HL-60 (cell line): Measurements from ENCODE around the gene THSD7A.

Experiments used
- DNase-seq, 2 experiments: peaks; one replicate each; pipeline ENCODE4 v3.0.0-alpha.2; 2010 to 2020; ENCODE audit warnings: low read depth in 1 of 2, low spot score in 1 of 2
- H3K27ac ChIP-seq: fragments of 250-450 bp; sonication (Bioruptor Pico); replicated peaks from 2 replicates; pipeline ENCODE4 v1.5.1; 2020; ENCODE audit warnings: mild to moderate bottlenecking, moderate library complexity
- H3K27me3 ChIP-seq: fragments of 250-450 bp; sonication (Bioruptor Pico); 2 replicates; pipeline ENCODE4 v1.5.1; 2021; ENCODE audit warnings: mild to moderate bottlenecking, moderate library complexity; ENCODE audit not compliant: insufficient read depth, poor library complexity, severe bottlenecking
- H3K4me3 ChIP-seq: replicated peaks from 2 replicates; pipeline ENCODE4 v1.5.1; 2011; ENCODE audit warnings: mild to moderate bottlenecking, control low read depth, low read length; ENCODE audit not compliant: insufficient read depth
- CTCF ChIP-seq: IDR thresholded peaks from one replicate; pipeline ENCODE4 v1.5.1; 2011; ENCODE audit warnings: low read length, control low read depth, inconsistent platforms; ENCODE audit not compliant: insufficient read depth
- GABPA ChIP-seq: IDR thresholded peaks from 2 replicates; pipeline ENCODE4 v1.6.1; 2012; ENCODE audit warnings: low read depth
- POLR2AphosphoS5 ChIP-seq: IDR thresholded peaks from 2 replicates; pipeline ENCODE4 v1.6.1; 2012; ENCODE audit warnings: low read depth
- REST ChIP-seq: IDR thresholded peaks from 2 replicates; pipeline ENCODE4 v1.6.1; 2012; ENCODE audit warnings: low read depth; ENCODE audit not compliant: insufficient replicate concordance
- SPI1 ChIP-seq: IDR thresholded peaks from 2 replicates; pipeline ENCODE4 v1.6.1; 2012; ENCODE audit warnings: low read depth, mild to moderate bottlenecking, borderline replicate concordance

Gene THSD7A

GRCh38 chr7:11702938-11703337 lies 129.1 kb downstream of the THSD7A start:
- Histone ChIP-seq H3K27me3 (no peaks in the 10 kb centered on the region), H3K27ac (no peak overlapping the region)
- DNase-seq = peak in 1 of 2 experiments; percentile 14

DNA sequence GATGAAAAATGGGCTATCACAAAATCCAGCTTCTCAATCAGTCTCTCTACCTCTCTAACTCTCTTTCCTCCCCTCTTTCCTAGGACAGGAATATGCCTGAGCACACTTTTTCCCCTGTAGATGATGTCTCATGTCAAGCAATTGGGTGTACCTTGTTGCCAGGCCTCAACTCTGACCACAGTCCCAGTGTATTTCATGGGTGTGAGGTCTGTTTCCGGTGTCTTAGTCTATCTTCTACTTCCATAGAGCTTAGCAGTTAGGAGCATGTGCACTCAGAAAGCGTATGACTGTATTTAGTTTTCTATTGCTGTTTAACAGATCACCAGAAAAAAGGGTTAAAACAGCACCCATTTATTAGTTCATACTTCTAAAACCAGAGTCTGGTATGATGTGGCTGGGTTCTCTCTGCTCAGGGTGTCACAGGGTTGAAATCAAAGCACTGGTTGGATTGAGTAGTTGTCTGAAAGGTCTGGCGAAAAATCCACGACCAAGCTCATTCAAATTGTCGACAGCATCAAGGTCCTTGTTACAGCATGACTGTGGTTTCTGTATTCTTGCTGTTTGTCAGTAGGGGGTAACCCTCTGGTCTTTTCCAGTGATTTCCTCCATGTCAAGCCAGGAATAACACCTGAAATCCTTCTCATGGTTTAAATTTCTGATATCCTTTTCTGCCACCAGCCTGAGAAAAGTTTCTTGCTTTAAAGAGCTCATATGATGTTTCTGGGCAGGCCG lies 130.0 kb downstream of the THSD7A start:
- H3K27me3 ChIP-seq = no peaks in the 10 kb centered on the region
- no peak overlapping the region for H3K4me3 ChIP-seq
- no peak for DNase-seq
- TF ChIP-seq SPI1 (no peak), CTCF (no peak), POLR2AphosphoS5 (no peak), GABPA (no peak), REST (no peak)
- H3K27ac ChIP-seq = no peak overlapping the region

More at GRCh38 chr7:11702938-11703337, 129.1 kb downstream of the THSD7A start:
- H3K4me3 ChIP-seq = no peak overlapping the region
- no peak for TF ChIP-seq SPI1
- no peak for TF ChIP-seq CTCF
- no peak for TF ChIP-seq REST
- TF ChIP-seq POLR2AphosphoS5 = no peak
- no peak for TF ChIP-seq GABPA

DNA sequence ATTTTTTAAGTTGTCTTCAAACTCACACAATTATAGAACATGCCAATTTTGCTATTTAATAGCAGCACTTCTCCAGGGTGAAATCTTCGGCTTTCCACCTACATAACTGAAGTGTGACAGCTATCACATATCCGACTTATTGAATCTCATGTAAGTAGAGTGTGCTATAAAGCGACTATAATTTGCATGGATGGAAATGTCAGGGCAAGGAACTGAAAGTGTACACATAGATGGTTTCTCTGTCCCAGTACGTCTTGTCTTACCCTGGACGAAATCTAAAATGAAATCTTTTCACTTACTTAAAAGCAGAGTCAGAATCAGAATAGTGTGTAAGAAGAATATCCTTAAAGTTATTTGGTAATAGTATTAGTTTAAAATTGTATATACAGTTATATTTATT lies 132.3 kb downstream of the THSD7A start:
- H3K27me3 ChIP-seq = no peaks in the 10 kb centered on the region
- H3K27ac ChIP-seq = no peak overlapping the region
- no peak overlapping the region for H3K4me3 ChIP-seq
- TF ChIP-seq CTCF = no peak
- no peak for TF ChIP-seq REST
- no peak for TF ChIP-seq GABPA
- TF ChIP-seq SPI1 = no peak
- no peak for TF ChIP-seq POLR2AphosphoS5
- no peak for DNase-seq
